Ectodermal cell (in vitro differentiated cells): ENCODE measurements around the gene NPC1L1.

ENCODE experiments used
- H3K27ac ChIP-seq: 2 replicates; pipeline ENCODE4 v1.7.0; 2013; ENCODE audit warnings: mild to moderate bottlenecking, low read depth, low read length; ENCODE audit not compliant: insufficient read depth, poor library complexity, severe bottlenecking
- H3K27me3 ChIP-seq: 2 replicates; pipeline ENCODE4 v1.7.0; 2013; ENCODE audit warnings: mild to moderate bottlenecking, low read length; ENCODE audit not compliant: insufficient read depth, control insufficient read depth, poor library complexity, severe bottlenecking
- H3K36me3 ChIP-seq: one replicate; pipeline ENCODE4 v1.7.0; 2013; ENCODE audit warnings: low read length; ENCODE audit not compliant: control insufficient read depth, insufficient read depth
- H3K4me1 ChIP-seq: one replicate; pipeline ENCODE4 v1.7.0; 2013; ENCODE audit warnings: low read length; ENCODE audit not compliant: control insufficient read depth, insufficient read depth
- H3K4me3 ChIP-seq: 2 replicates; pipeline ENCODE4 v1.7.0; 2013; ENCODE audit warnings: low read depth, low read length, control low read depth; ENCODE audit not compliant: insufficient read depth
- H3K9me3 ChIP-seq: 2 replicates; pipeline ENCODE4 v1.7.0; 2013; ENCODE audit warnings: mild to moderate bottlenecking, low read length, moderate library complexity; ENCODE audit not compliant: control insufficient read depth
- WGBS, 2 experiments: methylation state at CpG; one replicate each; pipeline ENCODE4 v1.1.7; 2013; ENCODE audit warnings: missing lambda C conversion rate in 2 of 2; 5-methylcytosine and 5-hydroxymethylcytosine counted together

NPC1L1 gene

GRCh38 chr7:44488955-44489354, 52.2 kb downstream of the NPC1L1 start:
- Histone ChIP-seq H3K27me3 (no peaks in the 10 kb centered on the region), H3K9me3 (no peaks in the 10 kb centered on the region), H3K4me1 (peaks cover 10% of the 10 kb centered on the region), H3K36me3 (peaks cover 17% of the 10 kb centered on the region), H3K4me3 (peak overlapping the region; percentile 95), H3K27ac (no peak overlapping the region)
- WGBS, 2 experiments, result 96% methylated on average over 3 of the region's 3 CpGs

DNA sequence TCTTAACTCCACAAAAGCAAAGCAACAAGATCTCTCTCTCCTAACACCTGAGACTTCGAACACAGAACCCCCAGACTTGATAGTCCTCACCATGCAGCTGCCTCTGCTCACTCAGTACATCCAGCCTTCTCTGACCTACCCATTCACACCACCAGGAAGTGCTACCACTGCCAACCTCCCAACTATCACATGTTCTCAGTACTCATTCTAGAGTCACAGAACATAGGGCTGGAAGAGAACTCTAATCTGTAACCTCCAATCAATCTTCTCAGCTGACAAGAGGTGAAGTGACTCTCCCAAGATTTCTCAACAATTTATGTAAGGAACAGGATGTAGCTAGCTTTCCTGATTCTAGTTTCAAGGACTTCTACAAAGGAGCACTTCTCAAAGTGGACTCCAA, 54.4 kb downstream of the NPC1L1 start:
- H3K9me3 ChIP-seq, result no peaks in the 10 kb centered on the region
- WGBS, 2 experiments, result 89 to 97% methylated on average over 1 of the region's 1 CpG
- H3K36me3 ChIP-seq, result peaks cover 30% of the 10 kb centered on the region
- no peak overlapping the region for H3K4me3 ChIP-seq
- peaks cover 10% of the 10 kb centered on the region for H3K4me1 ChIP-seq
- no peak overlapping the region for H3K27ac ChIP-seq
- H3K27me3 ChIP-seq, result no peaks in the 10 kb centered on the region

DNA sequence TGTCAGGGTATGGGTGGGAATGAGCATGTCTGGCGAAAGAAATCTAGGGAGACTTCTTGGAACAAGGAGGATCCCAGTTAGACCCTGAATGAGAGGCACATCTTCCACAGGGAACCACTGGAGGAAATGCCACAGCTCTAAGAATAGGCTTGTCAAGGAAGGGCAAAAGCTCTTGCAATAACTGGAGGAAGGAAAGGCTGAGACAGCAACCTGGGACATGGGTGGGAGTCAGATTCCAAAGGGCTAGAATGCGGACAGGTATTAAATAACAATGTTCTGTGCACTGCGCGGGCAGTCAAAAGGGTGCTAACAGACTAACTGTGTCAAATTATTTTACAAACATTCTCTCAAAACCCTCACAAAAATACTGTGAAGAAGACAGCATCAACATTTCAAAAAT, 55.1 kb downstream of the NPC1L1 start:
- Histone ChIP-seq H3K36me3 (peaks cover 37% of the 10 kb centered on the region), H3K4me3 (no peak overlapping the region), H3K9me3 (no peaks in the 10 kb centered on the region), H3K27me3 (no peaks in the 10 kb centered on the region), H3K27ac (no peak overlapping the region), H3K4me1 (peaks cover 10% of the 10 kb centered on the region)
- WGBS, 2 experiments, result 93 to 96% methylated on average over 4 of the region's 4 CpGs

DNA sequence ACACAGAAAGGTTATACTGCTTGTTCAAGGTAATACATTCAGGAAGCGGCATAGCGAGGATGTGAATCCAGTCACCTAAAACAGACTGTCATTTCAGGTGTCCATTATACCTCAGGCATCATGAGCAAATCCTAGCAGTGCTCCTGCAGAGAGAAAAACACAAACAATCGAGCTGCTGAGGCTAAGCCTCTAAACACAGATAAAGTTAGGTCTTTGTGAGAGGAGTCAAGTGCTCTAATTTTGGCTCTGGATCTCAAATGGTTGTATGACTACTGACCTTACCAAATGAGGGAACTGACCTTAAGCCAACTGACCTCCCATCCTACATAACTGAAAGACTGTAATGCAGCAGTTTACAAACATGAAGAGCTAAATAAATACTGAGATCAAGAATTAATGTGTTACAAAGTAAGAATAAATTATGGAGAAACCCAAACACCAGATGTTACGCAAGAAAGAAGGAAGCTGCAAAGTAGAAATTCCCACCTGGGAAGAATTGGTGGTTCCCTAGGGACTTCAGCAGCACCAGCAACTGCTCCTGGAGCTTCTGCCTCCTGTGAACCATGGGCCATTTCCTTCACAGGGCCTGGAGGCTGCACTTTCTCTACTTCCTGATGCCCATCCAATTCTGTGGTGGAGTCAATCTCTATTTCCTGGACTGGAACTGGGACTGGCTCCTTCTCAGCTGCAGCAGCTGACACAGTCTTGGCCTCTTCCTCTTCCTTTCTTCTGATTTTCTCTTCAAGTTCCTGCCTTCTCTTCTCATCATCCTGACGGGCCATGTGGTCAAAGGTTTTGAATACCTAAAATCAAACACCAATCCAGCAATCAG, 56.4 kb downstream of the NPC1L1 start:
- Histone ChIP-seq H3K4me1 (peaks cover 10% of the 10 kb centered on the region), H3K27ac (no peak overlapping the region), H3K27me3 (no peaks in the 10 kb centered on the region), H3K36me3 (peaks cover 39% of the 10 kb centered on the region), H3K4me3 (no peak overlapping the region), H3K9me3 (no peaks in the 10 kb centered on the region)
- WGBS, 2 experiments, result 91 to 98% methylated on average over 5 of the region's 5 CpGs

GRCh38 chr7:44482502-44483485, 58.3 kb downstream of the NPC1L1 start:
- Histone ChIP-seq H3K4me1 (no peaks in the 10 kb centered on the region), H3K4me3 (no peak overlapping the region), H3K9me3 (no peaks in the 10 kb centered on the region), H3K27ac (no peak overlapping the region), H3K27me3 (no peaks in the 10 kb centered on the region), H3K36me3 (peaks cover 49% of the 10 kb centered on the region)
- 88 to 89% methylated on average over 2 of the region's 2 CpGs for WGBS, 2 experiments

DNA sequence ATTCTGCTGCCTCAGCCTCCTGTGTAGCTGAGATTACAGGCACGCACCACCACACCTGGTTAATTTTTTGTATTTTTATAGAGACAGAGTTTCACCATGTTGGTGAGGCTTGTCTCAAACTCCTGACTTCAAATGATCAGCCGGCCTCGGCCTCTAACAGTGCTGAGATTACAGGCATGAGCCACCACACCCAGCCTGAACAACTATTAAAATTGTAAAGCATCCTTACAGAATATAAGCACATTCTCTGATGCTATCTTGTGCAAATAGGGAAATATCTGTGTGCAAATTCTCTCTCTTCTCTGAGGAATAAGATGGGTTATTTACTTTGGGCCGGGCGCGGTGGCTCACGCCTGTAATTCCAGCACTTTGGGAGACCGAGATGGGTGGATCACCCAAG, 63.2 kb downstream of the NPC1L1 start:
- peaks cover 35% of the 10 kb centered on the region for H3K36me3 ChIP-seq
- no peaks in the 10 kb centered on the region for H3K4me1 ChIP-seq
- WGBS, 2 experiments, result 84 to 94% methylated on average over 8 of the region's 8 CpGs
- H3K9me3 ChIP-seq, result no peaks in the 10 kb centered on the region
- no peaks in the 10 kb centered on the region for H3K27me3 ChIP-seq
- no peak overlapping the region for H3K4me3 ChIP-seq
- no peak overlapping the region for H3K27ac ChIP-seq

DNA sequence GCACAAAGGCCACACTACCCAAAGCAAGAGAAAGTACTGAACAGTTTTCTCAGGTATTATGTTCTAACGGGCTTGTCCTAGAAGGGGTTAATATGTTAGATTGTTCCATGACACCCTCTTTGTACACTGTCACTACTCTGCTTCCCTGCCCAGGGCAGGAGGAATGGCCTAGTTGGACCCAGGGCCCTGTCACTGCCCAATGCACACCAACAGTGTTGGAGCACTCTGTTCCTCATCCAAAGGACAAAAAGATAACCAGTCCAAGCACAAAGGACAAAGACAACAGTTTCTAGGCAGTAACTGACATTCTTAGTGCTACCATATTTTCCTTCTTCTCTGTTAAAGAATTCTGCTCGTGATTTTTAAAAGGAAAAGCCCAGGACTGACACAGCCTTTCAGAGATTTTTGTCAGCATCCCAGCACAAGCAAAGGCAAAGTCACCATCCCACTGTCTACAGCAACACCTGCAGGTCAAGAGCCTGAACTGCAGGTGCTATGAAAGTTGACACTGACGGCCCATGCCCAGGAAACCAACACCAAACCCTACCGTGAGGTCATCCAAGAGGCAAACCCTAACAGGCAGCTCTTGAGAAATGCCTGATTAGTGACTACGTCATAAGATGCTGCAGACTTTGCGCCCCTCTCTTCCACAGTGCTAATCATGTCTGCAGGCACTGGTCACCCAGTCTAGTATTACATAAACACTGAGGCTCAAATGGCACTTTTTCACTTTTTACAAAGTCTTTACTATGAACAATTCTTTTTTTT, 63.9 kb downstream of the NPC1L1 start:
- no peak overlapping the region for H3K27ac ChIP-seq
- H3K4me3 ChIP-seq, result no peak overlapping the region
- WGBS, 2 experiments, result 47 to 52% methylated on average over 6 of the region's 6 CpGs
- no peaks in the 10 kb centered on the region for H3K27me3 ChIP-seq
- no peaks in the 10 kb centered on the region for H3K4me1 ChIP-seq
- H3K36me3 ChIP-seq, result peaks cover 33% of the 10 kb centered on the region
- H3K9me3 ChIP-seq, result no peaks in the 10 kb centered on the region

- Histone ChIP-seq H3K4me1 (no peaks in the 10 kb centered on the region), H3K4me3 (no peak overlapping the region), H3K36me3 (peaks cover 24% of the 10 kb centered on the region), H3K9me3 (no peaks in the 10 kb centered on the region), H3K27me3 (no peaks in the 10 kb centered on the region), H3K27ac (no peak overlapping the region)
- 94 to 96% methylated on average over 5 of the region's 5 CpGs for WGBS, 2 experiments
Measured at GRCh38 chr7:44476313-44476712, 64.8 kb downstream of the NPC1L1 start.

DNA sequence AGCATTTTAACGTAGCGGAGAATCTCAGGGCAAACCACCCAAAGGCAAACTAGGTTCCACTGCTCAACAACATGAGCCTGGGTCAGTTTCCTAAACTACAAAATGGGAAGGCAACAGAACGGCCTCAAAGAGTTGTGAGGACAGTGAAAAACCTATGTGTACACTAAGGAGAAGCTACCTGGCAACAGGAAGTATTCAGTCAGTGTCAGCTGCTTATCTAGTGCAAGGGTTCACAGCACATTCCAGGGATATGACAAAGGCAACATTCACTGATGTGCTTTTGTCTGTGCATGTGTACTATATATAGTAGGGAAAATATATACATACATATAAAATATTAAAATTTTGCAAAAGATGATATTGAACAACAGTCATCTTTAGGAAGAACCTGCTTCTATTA, 67.8 kb downstream of the NPC1L1 start:
- H3K36me3 ChIP-seq, result peaks cover 9% of the 10 kb centered on the region
- no peak overlapping the region for H3K27ac ChIP-seq
- no peak overlapping the region for H3K4me3 ChIP-seq
- H3K9me3 ChIP-seq, result no peaks in the 10 kb centered on the region
- H3K27me3 ChIP-seq, result no peaks in the 10 kb centered on the region
- 94 to 96% methylated on average over 3 of the region's 3 CpGs for WGBS, 2 experiments
- H3K4me1 ChIP-seq, result no peaks in the 10 kb centered on the region
